IMR-90 (cell line): ENCODE data around the gene SERPINB13. TPM values are rescaled to one million over a fixed set of nuclear protein-coding genes. Genes with fewer than 3 reads are reported as not detected.

Experiments used
- ATAC-seq: fragments of 200-7000 bp; cut with Tn5 transposase; 2 replicates; pipeline ENCODE4 v1.9.1; 2020; ENCODE audit warnings: low read depth, mild to moderate bottlenecking, moderate library complexity
- BruUV-seq: library from RNA; stranded (reverse); fragments of 400-500 nt; replicated peaks from 2 replicates; lab custom pipeline; 2021; lab: Mats Ljungman, UMichigan
- CTCF ChIA-PET: fragments of 300-600 bp; formaldehyde crosslinking; extraction: SDS; loops from one replicate; lab custom pipeline; 2021; ENCODE audit warnings: antibody characterized with exemption; lab: Yijun Ruan, JAX
- POLR2A ChIA-PET: fragments of 300-600 bp; sonication (Branson Sonifier 250); formaldehyde crosslinking; loops from one replicate; lab custom pipeline; 2022; ENCODE audit warnings: antibody characterized with exemption; ENCODE audit not compliant: unreplicated experiment; lab: Charles Lee
- DNase-seq: peaks from one replicate; pipeline ENCODE4 v3.0.0; 2013
- H2AFZ ChIP-seq: replicated peaks from 2 replicates; pipeline ENCODE3; 2013; ENCODE audit warnings: low read length, mild to moderate bottlenecking; ENCODE audit not compliant: poor library complexity
- H2AK5ac ChIP-seq: 2 replicates; pipeline ENCODE4 v1.6.1; 2013; ENCODE audit warnings: low read depth, low read length, inconsistent platforms
- H2AK9ac ChIP-seq: replicated peaks from 2 replicates; pipeline ENCODE3; 2013; ENCODE audit warnings: mild to moderate bottlenecking, low read depth, low read length, moderate library complexity; ENCODE audit not compliant: poor library complexity
- H2BK120ac ChIP-seq: 2 replicates; pipeline ENCODE4 v1.6.1; 2013; ENCODE audit warnings: low read depth, low read length, inconsistent platforms
- H2BK15ac ChIP-seq: 3 replicates; pipeline ENCODE4 v1.6.1; 2013; ENCODE audit warnings: low read depth, low read length, inconsistent platforms
- H2BK20ac ChIP-seq: 2 replicates; pipeline ENCODE4 v1.6.1; 2013; ENCODE audit warnings: low read depth, mild to moderate bottlenecking, inconsistent platforms, low read length, moderate library complexity
- H2BK5ac ChIP-seq: 2 replicates; pipeline ENCODE4 v1.6.1; 2013; ENCODE audit warnings: mild to moderate bottlenecking, low read depth, low read length, inconsistent platforms; ENCODE audit not compliant: poor library complexity, severe bottlenecking
- H3K14ac ChIP-seq: replicated peaks from 2 replicates; pipeline ENCODE4 v1.6.1; 2013; ENCODE audit warnings: low read depth, low read length, inconsistent platforms
- H3K18ac ChIP-seq: 2 replicates; pipeline ENCODE4 v1.6.1; 2013; ENCODE audit warnings: low read depth, low read length, control low read depth
- H3K23ac ChIP-seq: 2 replicates; pipeline ENCODE4 v1.6.1; 2013; ENCODE audit warnings: low read depth, low read length, inconsistent platforms
- H3K27ac ChIP-seq: 2 replicates; pipeline ENCODE4 v1.5.1; 2013; ENCODE audit warnings: mild to moderate bottlenecking, control low read depth, low read length; ENCODE audit not compliant: insufficient read depth
- H3K27me3 ChIP-seq: 2 replicates; pipeline ENCODE4 v1.6.1; 2013; ENCODE audit warnings: low read length; ENCODE audit not compliant: control insufficient read depth, insufficient read depth
- H3K36me3 ChIP-seq: 2 replicates; pipeline ENCODE4 v1.6.1; 2013; ENCODE audit warnings: low read length, mixed read lengths; ENCODE audit not compliant: control insufficient read depth, insufficient read depth
- H3K4ac ChIP-seq: 2 replicates; pipeline ENCODE4 v1.6.1; 2013; ENCODE audit warnings: low read depth, low read length, inconsistent platforms
- H3K4me1 ChIP-seq: 2 replicates; pipeline ENCODE4 v1.6.1; 2013; ENCODE audit warnings: low read length, mixed read lengths; ENCODE audit not compliant: control insufficient read depth, insufficient read depth
- H3K4me2 ChIP-seq: 2 replicates; pipeline ENCODE4 v1.6.1; 2013; ENCODE audit warnings: low read depth, mild to moderate bottlenecking, control low read depth, low read length, moderate library complexity
- H3K4me3 ChIP-seq: 2 replicates; pipeline ENCODE4 v1.5.1; 2013; ENCODE audit warnings: low read depth, mild to moderate bottlenecking, control low read depth, low read length, moderate library complexity; ENCODE audit not compliant: insufficient read depth
- H3K56ac ChIP-seq: 2 replicates; pipeline ENCODE4 v1.6.1; 2013; ENCODE audit warnings: low read length, inconsistent platforms; ENCODE audit not compliant: insufficient read depth; ENCODE audit errors: extremely low read depth
- H3K79me1 ChIP-seq, 2 experiments: 2 replicates each; pipeline ENCODE4 v1.6.1; 2013; ENCODE audit warnings: low read length in 2 of 2, inconsistent platforms in 1 of 2, low read depth in 1 of 2
- H3K9ac ChIP-seq: 2 replicates; pipeline ENCODE4 v1.6.1; 2013; ENCODE audit warnings: low read depth, low read length, control low read depth
- H3K9me1 ChIP-seq: 2 replicates; pipeline ENCODE4 v1.6.1; 2013; ENCODE audit warnings: low read length, inconsistent platforms; ENCODE audit not compliant: insufficient read depth
- H3K9me3 ChIP-seq: 2 replicates; pipeline ENCODE4 v1.6.1; 2013; ENCODE audit warnings: low read length; ENCODE audit not compliant: control insufficient read depth, insufficient read depth
- H4K20me1 ChIP-seq: 2 replicates; pipeline ENCODE4 v1.6.1; 2013; ENCODE audit warnings: low read length, inconsistent platforms; ENCODE audit not compliant: insufficient read depth
- H4K5ac ChIP-seq: 2 replicates; pipeline ENCODE4 v1.6.1; 2013; ENCODE audit warnings: mild to moderate bottlenecking, low read depth, low read length, control low read depth
- H4K8ac ChIP-seq, 2 experiments: 2 replicates each; pipeline ENCODE4 v1.6.1; 2013; ENCODE audit warnings: low read depth in 2 of 2, low read length in 2 of 2, control low read depth in 1 of 2, inconsistent platforms in 1 of 2
- H4K91ac ChIP-seq: 2 replicates; pipeline ENCODE4 v1.6.1; 2013; ENCODE audit warnings: low read depth, low read length, inconsistent platforms; ENCODE audit not compliant: insufficient read depth
- BHLHE40 ChIP-seq: fragments of 150-350 bp; IDR thresholded peaks from 2 replicates; pipeline ENCODE4 v1.6.1; 2016; ENCODE audit warnings: mild to moderate bottlenecking, low read depth, low read length
- CEBPB ChIP-seq: IDR thresholded peaks from 2 replicates; pipeline ENCODE4 v1.6.1; 2012; ENCODE audit warnings: low read depth, low read length, improper control_type of control experiment
- FOS ChIP-seq: fragments of 150-350 bp; IDR thresholded peaks from 2 replicates; pipeline ENCODE4 v1.6.1; 2016; ENCODE audit warnings: low read depth, low read length
- NFE2L2 ChIP-seq: fragments of 150-350 bp; IDR thresholded peaks from 2 replicates; pipeline ENCODE4 v1.6.1; 2016; ENCODE audit warnings: low read depth, mild to moderate bottlenecking, low read length
- WGBS, 2 experiments: methylation state at CpG; one replicate each; pipeline versions ENCODE4 v1.1.5 to v1.1.7; 2013; ENCODE audit warnings: missing lambda C conversion rate in 2 of 2; ENCODE audit not compliant: insufficient read length in 1 of 2; ENCODE audit errors: extremely low coverage in 2 of 2; 5-methylcytosine and 5-hydroxymethylcytosine counted together
- dilution Hi-C: fragments of 300-500 bp; cut with HindIII; formaldehyde crosslinking; loops from one replicate; pipeline ENCODE4 v1.14.3; 2018; ENCODE audit warnings: low sequenced_read_pairs; ENCODE audit not compliant: unreplicated experiment
- in situ Hi-C: fragments of 300-500 bp; cut with MboI; formaldehyde crosslinking; loops from 3 replicates; pipeline ENCODE4 v1.14.3; 2019; ENCODE audit warnings: low sequenced_read_pairs, inconsistent platforms, mixed read lengths
- intact Hi-C: fragments of 100-400 bp; cut with micrococcal nuclease; formaldehyde crosslinking; loops from 2 replicates; pipeline ENCODE4 v1.10.0; 2022
- polyA plus RNA-seq, 3 experiments: library from polyadenylated mRNA; depleted of rRNA; stranded (reverse); fragments of >200 nt; gene quantifications; 2 replicates each; pipeline ENCODE4 v1.2.3, GENCODE V29; 2012; ENCODE audit warnings: low replicate concordance in 1 of 3
- total RNA-seq: library from RNA; depleted of rRNA; stranded (reverse); fragments of >200 nt; gene quantifications from 2 replicates; pipeline ENCODE4 v1.2.3, GENCODE V29; 2012
- TF ChIP-seq, protein P1 (sequence below): fragments of 150-350 bp; IDR thresholded peaks from 2 replicates; pipeline ENCODE4 v1.6.1; 2016; ENCODE audit warnings: low read depth, mild to moderate bottlenecking, low read length, moderate library complexity, borderline replicate concordance

The SERPINB13 gene
- total and polyA plus RNA-seq, 2 of the 4 experiments (the other 2 are of a cell fraction): not detected

DNA sequence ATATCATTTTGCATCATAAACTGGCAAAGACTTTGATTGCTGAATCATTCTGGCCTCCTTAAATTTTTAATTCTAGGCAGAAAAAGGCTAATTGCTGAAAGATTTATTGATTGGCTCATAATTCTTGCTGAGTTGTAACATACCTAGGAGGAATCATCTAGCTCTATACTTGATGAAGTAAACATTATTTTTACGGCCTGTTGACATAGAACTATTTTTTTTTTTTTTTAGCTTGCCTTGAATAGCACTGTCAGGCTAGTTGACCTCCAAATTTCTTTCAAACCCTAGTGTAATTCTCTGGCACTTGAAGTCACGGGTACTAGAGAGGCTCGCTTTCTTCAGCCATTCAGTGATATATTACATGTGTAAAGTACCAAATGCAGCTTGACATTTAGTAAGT is 42.1 kb upstream of the SERPINB13 start:
- Histone ChIP-seq H3K18ac (no peak overlapping the region), H2BK5ac (no peak overlapping the region), H3K4me2 (no peak overlapping the region), H4K91ac (no peak overlapping the region), H2BK120ac (no peak overlapping the region), H2AK9ac (no peak overlapping the region), H3K4ac (no peak overlapping the region), H4K20me1 (no peaks in the 10 kb centered on the region), H3K4me3 (no peak overlapping the region), H3K27ac (no peak overlapping the region), H3K23ac (no peak overlapping the region), H2BK15ac (no peak overlapping the region), H3K9me1 (no peaks in the 10 kb centered on the region), H2BK20ac (no peak overlapping the region), H3K9me3 (no peaks in the 10 kb centered on the region), H2AFZ (no peak overlapping the region), H3K79me1 (no peaks in the 10 kb centered on the region), H2AK5ac (no peak overlapping the region), H4K5ac (no peak overlapping the region), H3K9ac (no peak overlapping the region), H4K8ac (no peak overlapping the region), H3K36me3 (no peaks in the 10 kb centered on the region), H3K27me3 (peaks cover 2% of the 10 kb centered on the region; the same call in 1 of the 2 replicates), H3K14ac (no peak overlapping the region), H3K4me1 (no peaks in the 10 kb centered on the region), H3K56ac (no peak overlapping the region)
- ChIA-PET POLR2A (interaction anchor here (0.7 kb wide), 1 partner anchor 128 kb away, joined by 3 read pairs; no protein-coding TSS in a partner anchor), CTCF (interaction anchor here (0.6 kb wide), 1 partner anchor 32 kb away, joined by 6 read pairs; no protein-coding TSS in a partner anchor)
- dilution Hi-C loops: no loop called here
- DNase-seq (no peak), ATAC-seq (no peak)
- no TSS peak for BruUV-seq
- in situ Hi-C loops: no loop called here
- intact Hi-C loops: no loop called here
- WGBS, 2 experiments: no CpG with 5 or more reads among the region's 3 CpGs
- no peak for TF ChIP-seq CEBPB
- TF ChIP-seq BHLHE40: no peak
- TF ChIP-seq NFE2L2: no peak
- TF ChIP-seq FOS: no peak
- TF ChIP-seq, protein P1, sequence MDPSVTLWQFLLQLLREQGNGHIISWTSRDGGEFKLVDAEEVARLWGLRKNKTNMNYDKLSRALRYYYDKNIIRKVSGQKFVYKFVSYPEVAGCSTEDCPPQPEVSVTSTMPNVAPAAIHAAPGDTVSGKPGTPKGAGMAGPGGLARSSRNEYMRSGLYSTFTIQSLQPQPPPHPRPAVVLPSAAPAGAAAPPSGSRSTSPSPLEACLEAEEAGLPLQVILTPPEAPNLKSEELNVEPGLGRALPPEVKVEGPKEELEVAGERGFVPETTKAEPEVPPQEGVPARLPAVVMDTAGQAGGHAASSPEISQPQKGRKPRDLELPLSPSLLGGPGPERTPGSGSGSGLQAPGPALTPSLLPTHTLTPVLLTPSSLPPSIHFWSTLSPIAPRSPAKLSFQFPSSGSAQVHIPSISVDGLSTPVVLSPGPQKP: no peak
